ENCODE results near the gene CDCP1.
"Not testable (repeated sequence)": the region's sequence is repeated elsewhere in the genome, so short reads cannot be mapped to it uniquely, and the experiment has no call there.

Gene CDCP1

DNA sequence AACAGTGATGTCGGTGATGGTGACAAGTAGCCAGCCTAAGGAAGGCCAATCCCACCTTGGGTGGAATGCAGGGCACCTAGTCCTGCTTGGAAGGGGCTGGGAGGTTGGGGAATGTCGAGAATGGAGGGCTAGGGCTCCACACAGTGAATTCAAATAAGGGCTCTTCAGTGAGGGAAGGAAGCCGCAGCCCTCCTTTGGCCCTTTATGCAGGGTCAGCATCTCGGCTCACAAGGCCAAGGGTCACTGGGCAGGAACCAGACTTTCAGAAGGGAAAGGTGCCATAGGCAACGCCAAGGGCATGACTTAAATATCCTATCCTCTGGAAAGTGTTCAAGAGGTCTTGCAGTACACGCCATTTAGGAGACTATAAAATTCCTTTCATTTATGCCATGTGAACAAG is 63.2 kb downstream of the CDCP1 start:
- DNase-seq: no peak

- no peak for DNase-seq
Measured at GRCh38 chr3:45082142-45082538, 64.0 kb downstream of the CDCP1 start.

DNA sequence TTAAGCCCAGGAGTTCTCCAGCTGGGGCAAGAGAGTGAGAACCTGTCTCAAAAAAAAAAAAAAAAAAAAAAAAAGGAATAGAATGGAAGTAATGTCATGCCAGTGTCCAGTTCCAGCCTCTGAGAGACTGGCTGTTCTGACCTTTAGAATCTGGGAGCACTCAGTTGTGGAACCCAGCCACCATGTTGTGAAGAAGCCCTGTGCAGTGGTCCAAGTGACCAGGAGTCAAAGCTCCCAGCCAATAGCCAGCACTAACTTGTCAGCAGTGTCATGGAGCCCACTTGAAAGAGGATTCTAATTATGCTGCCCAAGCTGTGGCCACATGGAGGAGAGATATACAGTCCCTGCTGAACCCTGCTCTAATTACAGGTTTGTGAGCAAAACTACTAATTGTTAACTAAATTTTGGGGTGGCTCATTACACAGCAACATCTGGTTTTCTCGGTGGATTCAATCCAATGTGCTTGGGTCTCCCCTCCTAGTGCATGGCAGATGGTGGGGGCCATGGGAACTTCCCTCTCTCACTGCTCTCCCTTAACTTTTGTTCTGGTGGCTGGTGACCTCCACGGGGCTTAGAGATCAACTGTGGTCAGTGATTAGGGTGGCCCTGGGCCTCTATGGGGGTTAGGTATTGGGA is 64.6 kb downstream of the CDCP1 start:
- DNase-seq: no peak

DNA sequence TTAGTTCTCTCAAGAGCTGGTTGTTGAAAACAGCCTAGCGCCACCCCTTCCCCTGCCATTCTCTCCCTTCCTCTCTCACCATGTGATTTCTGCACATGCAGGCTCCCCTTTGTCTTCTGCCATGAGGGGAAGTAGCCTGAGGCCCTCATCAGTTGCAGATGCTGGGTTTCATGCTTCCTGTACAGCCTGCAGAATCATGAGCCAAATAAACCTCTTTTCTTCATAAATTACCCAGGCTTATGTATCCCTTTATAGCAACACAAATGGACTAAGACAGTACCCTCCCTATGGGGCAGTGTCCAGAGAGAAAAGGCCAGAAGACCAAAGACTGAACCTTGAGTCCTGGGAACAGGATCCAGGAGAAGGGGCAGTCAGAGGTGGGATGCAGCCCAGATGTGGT is 65.4 kb downstream of the CDCP1 start:
- no peak for DNase-seq

- DNase-seq: no peak
Measured at GRCh38 chr3:45079715-45080114, 66.5 kb downstream of the CDCP1 start.

GRCh38 chr3:45078910-45079522 is 67.2 kb downstream of the CDCP1 start:
- DNase-seq: no peak

GRCh38 chr3:45078256-45078655 is 67.9 kb downstream of the CDCP1 start:
- DNase-seq: not testable (repeated sequence)

DNA sequence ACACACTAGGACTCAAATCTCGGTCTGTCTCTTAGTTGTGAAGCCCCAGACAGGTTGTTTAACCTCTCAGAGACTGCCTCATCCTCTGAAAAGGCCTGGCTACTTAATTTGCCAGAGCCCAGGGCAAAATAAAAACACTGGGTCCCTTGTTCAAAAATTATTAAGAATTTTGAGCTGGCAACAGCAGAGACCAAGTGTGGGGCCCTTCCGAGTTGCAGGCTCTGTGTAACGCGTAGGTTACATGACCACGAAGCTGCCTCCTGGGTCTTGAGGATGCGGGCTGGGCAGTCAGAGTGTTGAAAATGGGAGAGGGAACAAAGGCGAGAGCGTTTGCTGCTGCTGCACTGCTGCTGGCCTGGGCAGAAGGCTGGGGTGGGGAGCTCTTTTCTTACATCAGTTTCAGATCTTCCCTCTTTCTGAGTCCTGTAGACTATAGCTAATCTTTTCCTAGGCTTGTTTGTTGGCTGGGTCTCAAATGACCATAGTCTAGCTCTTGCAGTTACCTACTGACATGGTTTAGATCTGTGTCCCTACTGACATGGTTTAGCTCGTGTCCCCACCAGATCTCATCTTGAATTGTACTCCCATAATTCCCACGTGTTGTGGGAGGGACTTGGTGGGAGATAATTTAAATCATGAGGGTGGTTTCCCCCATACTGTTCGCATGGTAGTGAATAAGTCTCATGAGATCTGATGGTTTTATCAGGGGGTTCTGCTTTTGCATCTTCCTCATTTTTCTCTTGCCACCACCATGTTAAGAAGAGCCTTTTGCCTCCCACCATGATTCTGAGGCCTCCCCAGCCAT is 70.2 kb downstream of the CDCP1 start:
- no peak for DNase-seq

- DNase-seq: no peak
Measured at GRCh38 chr3:45071075-45071474, 75.1 kb downstream of the CDCP1 start.

- no peak for DNase-seq
Measured at GRCh38 chr3:45067941-45068340, 78.2 kb downstream of the CDCP1 start.

DNA sequence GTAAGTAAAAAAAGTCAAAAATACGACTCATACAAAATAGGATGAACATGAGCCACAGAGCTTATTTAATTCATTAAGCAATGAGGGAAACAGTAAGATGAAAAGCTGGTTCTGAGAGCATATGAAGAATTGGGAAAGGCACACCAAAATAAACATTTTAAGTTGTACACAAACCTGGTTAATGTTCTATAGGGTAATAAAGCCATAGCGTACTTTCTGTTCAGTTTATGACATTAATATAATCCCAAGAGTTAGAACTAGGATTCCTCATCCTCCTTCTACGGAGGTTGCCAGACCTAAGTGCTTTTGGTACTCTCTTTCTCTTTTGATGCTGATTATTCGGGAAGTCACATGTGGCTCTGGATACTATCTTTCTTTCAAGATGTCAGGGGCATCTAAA is 78.7 kb downstream of the CDCP1 start:
- no peak for DNase-seq

- no peak for DNase-seq
Measured at GRCh38 chr3:45066109-45066801, 79.9 kb downstream of the CDCP1 start.

DNA sequence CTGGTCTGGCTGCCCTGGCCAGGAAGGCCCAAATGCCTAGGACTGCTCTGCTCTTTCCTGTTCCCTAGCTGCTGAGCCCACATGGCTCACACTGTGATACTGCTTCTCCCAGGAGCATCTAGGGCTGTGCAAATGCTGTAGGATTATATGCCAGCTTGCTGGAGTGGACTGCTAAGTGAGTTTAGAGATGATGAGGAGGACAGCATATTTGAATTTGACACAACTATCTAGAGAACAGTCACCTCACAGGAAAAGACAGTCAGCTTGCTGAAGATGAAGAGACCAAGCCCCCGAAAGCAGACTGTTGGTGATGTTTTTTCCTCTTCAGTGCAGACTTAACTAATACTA is 80.8 kb downstream of the CDCP1 start:
- no peak for DNase-seq

DNA sequence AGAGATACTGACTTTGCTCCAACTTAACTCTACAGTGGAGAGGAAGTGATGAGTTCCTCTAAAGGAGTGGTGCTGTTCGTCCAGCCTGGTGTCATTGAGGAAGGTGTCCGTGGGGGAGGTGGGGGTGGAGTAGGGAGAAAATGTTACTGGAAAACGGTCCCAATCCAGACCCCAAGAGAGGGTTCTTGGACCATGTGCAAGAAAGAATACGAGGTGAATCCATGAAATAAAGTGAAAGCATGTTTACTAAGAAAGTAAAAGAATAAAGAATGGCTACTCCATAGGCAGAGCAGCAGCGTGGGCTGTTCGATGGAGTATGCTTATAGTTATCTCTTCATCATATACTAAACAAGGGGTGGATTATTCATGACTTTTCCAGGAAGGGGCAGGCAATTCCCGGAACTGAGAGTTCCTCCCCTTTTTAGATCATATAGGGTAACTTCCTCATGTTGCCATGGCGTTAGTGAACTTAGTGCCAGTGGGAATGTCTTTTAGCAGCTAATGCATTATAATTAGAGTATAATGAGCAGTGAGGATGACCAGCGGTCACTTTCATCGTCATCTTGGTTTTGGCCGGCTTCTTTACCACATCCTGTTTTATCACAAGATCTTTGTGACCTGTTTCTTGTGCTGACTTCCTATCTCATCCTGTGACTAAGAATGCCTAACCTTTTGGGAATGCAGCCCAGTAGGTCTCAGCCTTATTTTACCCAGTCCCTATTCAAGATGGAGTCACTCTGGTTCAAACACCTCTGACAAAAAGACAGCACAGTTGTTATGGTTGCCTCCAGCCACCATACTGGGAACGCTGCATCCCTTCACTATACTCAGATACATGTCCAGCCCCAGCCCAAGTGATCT is 81.4 kb downstream of the CDCP1 start:
- peak; percentile 70 to 72 for DNase-seq

DNA sequence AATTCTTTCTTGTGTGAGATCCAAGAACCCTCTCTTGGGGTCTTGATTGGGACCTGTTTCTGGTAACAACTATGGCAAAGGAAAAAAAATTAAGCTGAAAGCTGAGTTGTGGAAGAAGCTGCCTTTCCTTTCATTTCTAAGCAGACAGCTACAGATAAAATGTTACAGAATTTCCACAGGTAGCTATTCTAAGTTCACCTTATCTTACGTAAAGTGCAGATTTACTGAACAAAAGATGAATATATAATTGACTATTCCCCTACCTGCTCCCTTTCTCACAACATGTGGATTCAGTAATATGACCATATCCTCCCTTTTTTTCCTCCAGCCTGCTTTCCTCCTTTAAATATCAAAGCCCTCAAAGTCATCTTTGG is 83.5 kb downstream of the CDCP1 start:
- DNase-seq: no peak

- no peak for DNase-seq
Measured at GRCh38 chr3:45060165-45060892, 85.8 kb downstream of the CDCP1 start.

DNA sequence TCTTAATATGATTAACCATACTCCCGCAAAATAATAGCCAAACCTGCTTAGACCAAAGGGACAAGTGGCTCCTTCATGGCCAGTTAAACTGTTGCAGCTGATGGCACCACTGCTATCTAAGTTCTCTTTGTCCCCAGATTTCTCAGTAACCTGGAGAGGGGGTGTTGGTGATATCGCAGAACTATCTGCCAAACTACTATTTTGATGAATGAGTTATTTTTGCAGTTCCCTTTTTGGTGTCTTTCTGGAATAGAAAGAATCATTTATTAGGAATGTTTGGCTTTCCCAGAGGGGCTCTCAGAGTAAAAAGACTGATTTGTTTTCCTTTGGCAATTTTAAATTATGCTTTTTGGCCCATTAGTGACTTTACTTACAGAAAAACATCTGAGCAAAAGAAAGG is 87.0 kb downstream of the CDCP1 start:
- no peak for DNase-seq

GRCh38 chr3:45057557-45057956 is 88.6 kb downstream of the CDCP1 start:
- no peak for DNase-seq

DNA sequence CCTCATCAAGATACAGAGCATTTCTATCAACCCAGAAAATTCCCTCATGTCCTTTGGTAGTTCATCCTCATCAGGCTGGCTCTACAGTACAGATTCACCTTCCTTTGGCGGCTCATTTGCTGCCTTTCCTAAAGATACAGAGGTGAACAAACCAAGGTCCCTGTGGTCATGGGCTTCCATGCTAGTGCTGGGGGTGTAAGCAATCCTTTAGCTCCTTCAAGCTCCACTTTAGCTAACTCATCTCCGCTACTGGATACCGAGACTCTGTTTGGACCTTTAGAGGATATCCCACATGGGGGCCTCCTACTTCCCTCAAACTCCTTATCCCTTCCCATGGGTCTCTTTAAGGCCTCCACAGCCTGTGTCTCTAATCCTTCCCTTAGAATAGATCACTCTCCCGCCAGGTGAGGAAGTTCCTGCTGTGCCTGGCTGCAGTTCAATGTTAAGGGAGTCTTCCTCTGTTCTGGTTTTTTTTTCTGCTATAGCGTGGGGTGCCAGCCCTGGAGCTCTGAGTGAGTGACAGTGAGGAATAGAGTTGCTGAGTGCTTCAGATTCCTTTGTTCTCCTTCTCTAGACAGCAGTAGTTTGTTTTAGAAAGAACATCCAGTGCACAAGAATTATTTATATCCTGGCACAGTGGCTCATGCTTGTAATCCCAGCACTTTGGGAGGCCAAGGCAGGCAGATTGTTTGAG is 89.4 kb downstream of the CDCP1 start:
- no peak for DNase-seq

GRCh38 chr3:45055411-45056143 is 90.6 kb downstream of the CDCP1 start:
- DNase-seq: no peak

DNA sequence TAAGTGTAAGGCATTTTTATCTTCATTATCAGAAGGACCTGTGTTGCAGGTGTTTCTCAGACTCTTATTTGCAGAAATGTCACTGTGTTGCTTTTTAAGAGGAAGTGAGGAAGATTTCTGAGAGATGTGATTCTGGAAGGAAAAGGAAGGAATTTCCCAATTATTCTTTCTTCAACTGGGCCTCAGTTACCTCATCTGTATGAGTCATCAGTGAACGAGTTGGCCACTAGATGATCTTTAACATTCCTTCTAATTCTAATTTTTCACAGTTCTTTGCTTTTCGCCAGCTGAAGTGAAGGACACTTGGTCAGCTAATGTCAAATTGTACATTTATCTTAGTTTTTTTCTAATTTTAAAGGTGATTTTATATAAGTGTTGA is 91.2 kb downstream of the CDCP1 start:
- DNase-seq: no peak

Measured in activated CD4-positive, alpha-beta T cell treated with anti-CD3 and anti-CD28 coated beads, Interleukin-2, amount 50 U/mL, for 4 hours (primary cell).